HL-60 (cell line): ENCODE data around the gene MTMR12.

Experiments used
- CTCF ChIP-seq: IDR thresholded peaks from one replicate; pipeline ENCODE4 v1.5.1; 2011; ENCODE audit warnings: low read length, control low read depth, inconsistent platforms; ENCODE audit not compliant: insufficient read depth
- GABPA ChIP-seq: IDR thresholded peaks from 2 replicates; pipeline ENCODE4 v1.6.1; 2012; ENCODE audit warnings: low read depth
- POLR2AphosphoS5 ChIP-seq: IDR thresholded peaks from 2 replicates; pipeline ENCODE4 v1.6.1; 2012; ENCODE audit warnings: low read depth
- REST ChIP-seq: IDR thresholded peaks from 2 replicates; pipeline ENCODE4 v1.6.1; 2012; ENCODE audit warnings: low read depth; ENCODE audit not compliant: insufficient replicate concordance
- SPI1 ChIP-seq: IDR thresholded peaks from 2 replicates; pipeline ENCODE4 v1.6.1; 2012; ENCODE audit warnings: low read depth, mild to moderate bottlenecking, borderline replicate concordance

- TF ChIP-seq REST = no peak
- TF ChIP-seq CTCF = no peak
- TF ChIP-seq POLR2AphosphoS5 = no peak
- TF ChIP-seq GABPA = no peak
- no peak for TF ChIP-seq SPI1
These were observed 29.7 kb downstream of the MTMR12 start for GRCh38 chr5:32283061-32283460.
